ENCODE data around the gene DDX50. TPM values are rescaled to one million over a fixed set of nuclear protein-coding genes. Genes with fewer than 3 reads are reported as not detected.
"Not testable (repeated sequence)": the region's sequence is repeated elsewhere in the genome, so short reads cannot be mapped to it uniquely, and the experiment has no call there.

The DDX50 gene
- total RNA-seq, 1 donor from 2014 or later: 41.4 TPM

- Mint-ChIP-seq H3K4me3 (ENCODE audit: unreplicated experiment) (no peak overlapping the region), H3K4me1 (ENCODE audit: unreplicated experiment) (no peaks in the 10 kb centered on the region)
Measured at GRCh38 chr10:68938884-68939283, 37.8 kb downstream of the DDX50 start.

GRCh38 chr10:68940917-68941316 lies 39.8 kb downstream of the DDX50 start:
- not testable (repeated sequence) for H3K27me3 Mint-ChIP-seq (ENCODE audit: unreplicated experiment); DNase-seq (ENCODE audit: extremely low spot score, unreplicated experiment); H3K4me1 Mint-ChIP-seq (ENCODE audit: unreplicated experiment); H3K27ac Mint-ChIP-seq (ENCODE audit: unreplicated experiment); H3K9me3 Mint-ChIP-seq (ENCODE audit: unreplicated experiment); H3K4me3 Mint-ChIP-seq (ENCODE audit: unreplicated experiment)
- H3K36me3 Mint-ChIP-seq (ENCODE audit: unreplicated experiment): peaks cover 32% of the 10 kb centered on the region

More at GRCh38 chr10:68938884-68939283, 37.8 kb downstream of the DDX50 start:
- Mint-ChIP-seq H3K9me3 (ENCODE audit: unreplicated experiment) (no peaks in the 10 kb centered on the region), H3K27me3 (ENCODE audit: unreplicated experiment) (no peaks in the 10 kb centered on the region), H3K36me3 (ENCODE audit: unreplicated experiment) (peaks cover 29% of the 10 kb centered on the region), H3K27ac (ENCODE audit: unreplicated experiment) (no peak overlapping the region)
- DNase-seq (ENCODE audit: extremely low spot score, unreplicated experiment): no peak
- TF ChIP-seq CTCF (IDR thresholded peaks at IDR 0.05): no peak

DNA sequence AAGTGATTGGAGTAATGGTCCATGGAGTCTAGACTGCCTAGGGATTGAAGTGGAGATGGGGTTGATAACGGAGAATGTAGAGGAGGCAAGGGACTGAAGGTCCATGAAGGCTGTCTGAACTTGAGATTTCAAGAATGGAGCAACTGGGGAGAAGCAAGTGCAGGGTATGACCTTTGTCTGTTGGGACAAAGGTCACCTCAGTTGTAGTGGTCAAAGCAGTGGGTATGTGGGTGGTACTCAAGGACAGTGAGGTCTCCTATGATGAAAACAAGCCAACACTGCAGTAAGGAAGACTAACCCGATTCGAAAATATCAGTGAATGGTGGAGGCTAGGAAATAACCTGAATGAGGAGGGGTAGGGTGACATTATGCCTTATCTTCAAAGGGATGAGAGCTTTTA lies 49.5 kb downstream of the DDX50 start:
- no peak for TF ChIP-seq CTCF (IDR thresholded peaks at IDR 0.05)
- no peaks in the 10 kb centered on the region for H3K27me3 Mint-ChIP-seq (ENCODE audit: unreplicated experiment)
- no peak overlapping the region for H3K27ac Mint-ChIP-seq (ENCODE audit: unreplicated experiment)
- H3K4me1 Mint-ChIP-seq (ENCODE audit: unreplicated experiment): peaks cover 6% of the 10 kb centered on the region
- no peak overlapping the region for H3K4me3 Mint-ChIP-seq (ENCODE audit: unreplicated experiment)
- peaks cover 17% of the 10 kb centered on the region for H3K36me3 Mint-ChIP-seq (ENCODE audit: unreplicated experiment)
- no peak for DNase-seq (ENCODE audit: extremely low spot score, unreplicated experiment)
- no peaks in the 10 kb centered on the region for H3K9me3 Mint-ChIP-seq (ENCODE audit: unreplicated experiment)

GRCh38 chr10:68954904-68955303 lies 53.8 kb downstream of the DDX50 start:
- DNase-seq (ENCODE audit: extremely low spot score, unreplicated experiment): no peak
- H3K4me3 Mint-ChIP-seq (ENCODE audit: unreplicated experiment): peak overlapping the region; percentile 55
- no peak for TF ChIP-seq CTCF (IDR thresholded peaks at IDR 0.05)
- H3K36me3 Mint-ChIP-seq (ENCODE audit: unreplicated experiment): peaks cover 10% of the 10 kb centered on the region
- peak overlapping the region; percentile 54 for H3K27ac Mint-ChIP-seq (ENCODE audit: unreplicated experiment)
- H3K4me1 Mint-ChIP-seq (ENCODE audit: unreplicated experiment): peaks cover 26% of the 10 kb centered on the region
- H3K27me3 Mint-ChIP-seq (ENCODE audit: unreplicated experiment): no peaks in the 10 kb centered on the region
- no peaks in the 10 kb centered on the region for H3K9me3 Mint-ChIP-seq (ENCODE audit: unreplicated experiment)

DNA sequence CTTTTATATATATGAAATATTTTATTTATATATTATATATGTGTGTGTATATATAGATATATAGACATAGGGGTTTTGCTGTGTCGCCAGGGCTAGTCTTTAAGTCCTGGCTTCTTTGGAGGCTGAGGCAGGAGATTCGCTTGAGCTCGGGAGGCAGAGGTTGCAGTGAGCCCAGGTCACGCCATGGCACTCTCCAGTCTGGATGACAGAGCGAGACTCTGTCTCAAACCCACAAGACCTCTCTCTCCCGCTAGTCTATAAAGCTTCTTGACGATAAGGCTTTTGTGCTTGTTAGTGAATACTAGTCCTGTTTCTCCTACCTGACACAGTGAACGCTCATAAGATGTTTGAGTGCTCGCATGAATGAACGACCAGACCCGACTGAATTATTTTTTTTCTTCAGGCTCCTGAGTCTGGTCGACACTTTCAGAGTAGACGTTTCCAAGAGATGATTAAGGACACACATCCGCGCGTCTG lies 54.3 kb downstream of the DDX50 start:
- DNase-seq (ENCODE audit: extremely low spot score, unreplicated experiment): no peak
- Mint-ChIP-seq H3K4me1 (ENCODE audit: unreplicated experiment) (peaks cover 28% of the 10 kb centered on the region), H3K4me3 (ENCODE audit: unreplicated experiment) (peak overlapping the region; percentile 99), H3K36me3 (ENCODE audit: unreplicated experiment) (peaks cover 13% of the 10 kb centered on the region), H3K27me3 (ENCODE audit: unreplicated experiment) (no peaks in the 10 kb centered on the region), H3K9me3 (ENCODE audit: unreplicated experiment) (no peaks in the 10 kb centered on the region), H3K27ac (ENCODE audit: unreplicated experiment) (peak overlapping the region; percentile 99)
- no peak for TF ChIP-seq CTCF (IDR thresholded peaks at IDR 0.05)

Data from osteocyte (in vitro differentiated cells).